ENCODE results near the gene DICER1.

The DICER1 gene

GRCh38 chr14:95038521-95039250 lies 118.6 kb downstream of the DICER1 start:
- DNase-seq, result no peak

GRCh38 chr14:95037273-95037672 lies 120.1 kb downstream of the DICER1 start:
- DNase-seq, result no peak

Measured in activated gamma-delta T cell (primary cell).